GM10266 (cell line): ENCODE data around the gene COPS2.

ENCODE experiments used
- DNase-seq: peaks from one replicate; pipeline ENCODE4 v3.0.0; 2012; ENCODE audit errors: extremely low spot score
- TF ChIP-seq, protein P1 (sequence below): IDR thresholded peaks from 2 replicates; pipeline ENCODE4 v1.5.1; 2012; ENCODE audit warnings: mild to moderate bottlenecking, low read depth; ENCODE audit not compliant: control insufficient read depth, insufficient read depth; ENCODE audit errors: missing control alignments

COPS2 gene

DNA sequence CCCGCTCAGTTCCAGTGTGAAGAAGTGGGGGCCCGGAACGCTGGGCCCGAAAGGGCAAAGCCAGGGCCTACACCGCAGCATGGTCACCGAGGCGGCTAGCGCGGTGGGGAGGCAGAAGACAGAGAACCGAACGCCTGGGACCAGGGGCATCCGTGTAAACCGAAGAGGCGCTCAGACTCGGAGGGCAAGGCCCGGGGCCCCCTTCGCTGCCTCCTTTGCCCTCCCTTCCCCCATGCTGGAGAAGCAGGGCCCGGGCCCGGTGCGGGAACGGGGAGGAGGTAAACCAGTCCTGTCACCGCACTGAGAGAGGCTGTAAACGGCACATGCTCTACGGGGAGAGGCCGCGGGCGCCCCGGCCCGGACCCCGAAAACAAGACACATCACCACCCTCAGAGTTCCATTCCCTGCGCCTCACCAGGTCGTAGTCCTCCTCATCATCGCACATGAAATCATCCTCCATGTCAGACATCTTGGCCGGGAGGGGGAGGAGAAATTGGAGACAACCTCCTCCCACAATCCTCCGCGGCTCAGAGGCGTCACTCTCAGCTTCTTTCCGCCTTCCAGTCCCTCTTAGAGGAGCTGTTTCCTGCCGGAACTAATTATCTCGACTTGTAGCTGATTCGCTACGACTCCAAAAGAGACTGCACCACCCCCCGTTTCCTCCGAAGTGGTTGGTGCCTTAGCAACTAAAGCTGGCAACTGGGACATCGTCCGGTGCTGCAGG lies at the start of gene COPS2:
COPS2 (minus strand) TSS at position 490 of the 724 bp plus-strand sequence; CDS start at position 469, 21 bp downstream.
- TF ChIP-seq, protein P1, sequence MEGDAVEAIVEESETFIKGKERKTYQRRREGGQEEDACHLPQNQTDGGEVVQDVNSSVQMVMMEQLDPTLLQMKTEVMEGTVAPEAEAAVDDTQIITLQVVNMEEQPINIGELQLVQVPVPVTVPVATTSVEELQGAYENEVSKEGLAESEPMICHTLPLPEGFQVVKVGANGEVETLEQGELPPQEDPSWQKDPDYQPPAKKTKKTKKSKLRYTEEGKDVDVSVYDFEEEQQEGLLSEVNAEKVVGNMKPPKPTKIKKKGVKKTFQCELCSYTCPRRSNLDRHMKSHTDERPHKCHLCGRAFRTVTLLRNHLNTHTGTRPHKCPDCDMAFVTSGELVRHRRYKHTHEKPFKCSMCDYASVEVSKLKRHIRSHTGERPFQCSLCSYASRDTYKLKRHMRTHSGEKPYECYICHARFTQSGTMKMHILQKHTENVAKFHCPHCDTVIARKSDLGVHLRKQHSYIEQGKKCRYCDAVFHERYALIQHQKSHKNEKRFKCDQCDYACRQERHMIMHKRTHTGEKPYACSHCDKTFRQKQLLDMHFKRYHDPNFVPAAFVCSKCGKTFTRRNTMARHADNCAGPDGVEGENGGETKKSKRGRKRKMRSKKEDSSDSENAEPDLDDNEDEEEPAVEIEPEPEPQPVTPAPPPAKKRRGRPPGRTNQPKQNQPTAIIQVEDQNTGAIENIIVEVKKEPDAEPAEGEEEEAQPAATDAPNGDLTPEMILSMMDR: no peak
- peak; percentile 76 for DNase-seq

DNA sequence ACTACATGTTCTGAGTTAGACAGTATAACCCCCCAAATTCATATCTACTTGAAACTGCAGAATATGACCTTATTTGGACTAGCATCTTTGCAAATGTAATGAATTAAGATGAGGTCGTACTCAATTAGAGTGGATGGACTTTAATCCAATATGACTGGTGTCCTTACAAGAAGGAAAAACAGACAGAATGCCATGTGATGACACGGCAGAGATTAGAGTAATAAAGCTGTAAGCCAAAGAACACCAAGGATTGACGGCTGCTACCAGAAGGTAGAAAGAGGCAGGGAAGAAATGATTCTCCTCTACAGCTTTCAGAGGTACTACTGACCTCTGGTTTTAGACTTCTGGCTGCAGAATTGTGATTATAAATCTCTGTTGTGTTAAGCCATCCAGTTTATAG lies 44.9 kb upstream of the COPS2 start:
- DNase-seq: no peak

DNA sequence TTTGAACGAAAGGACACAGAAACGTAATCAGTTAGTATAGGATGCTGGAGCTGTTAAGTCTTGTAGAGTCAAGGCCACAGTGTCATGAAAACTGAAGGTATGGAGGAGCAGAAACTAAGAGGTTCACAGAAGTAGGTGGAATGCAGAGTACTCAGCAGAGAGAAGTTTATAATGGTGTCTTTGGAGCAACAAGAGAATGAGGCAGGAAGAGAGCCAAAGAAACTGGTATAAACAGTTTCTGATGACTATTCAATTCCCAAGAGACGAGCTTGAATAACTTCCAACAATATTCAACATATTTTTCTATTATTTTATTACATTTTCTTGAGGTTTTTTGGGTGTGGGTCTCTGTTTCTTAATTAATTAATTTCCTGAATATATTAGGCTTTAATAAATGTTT lies 44.3 kb upstream of the COPS2 start:
- no peak for DNase-seq
- TF ChIP-seq, protein P1: no peak

More for the DNA sequence above, 44.9 kb upstream of the COPS2 start:
- TF ChIP-seq, protein P1: no peak

DNA sequence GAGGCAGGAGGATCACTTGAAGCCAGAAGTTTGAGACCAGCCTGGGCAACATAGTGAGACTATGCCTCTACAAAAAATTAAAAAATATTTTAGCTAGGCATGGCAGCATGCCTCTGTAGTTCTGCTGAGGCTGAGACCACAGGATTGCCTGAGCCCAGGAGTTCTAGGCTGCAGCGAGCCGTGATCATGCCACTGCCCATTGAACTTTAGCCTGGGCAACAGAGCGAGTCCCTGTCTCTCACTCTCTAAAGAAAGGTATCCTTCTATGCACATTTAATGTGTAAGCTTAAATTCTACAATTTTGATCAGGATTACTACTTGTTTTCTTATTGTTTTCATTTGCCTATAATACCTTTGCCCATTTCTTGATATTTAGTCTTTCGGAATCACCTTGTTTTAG lies 41.5 kb upstream of the COPS2 start:
- TF ChIP-seq, protein P1: no peak
- DNase-seq: no peak

DNA sequence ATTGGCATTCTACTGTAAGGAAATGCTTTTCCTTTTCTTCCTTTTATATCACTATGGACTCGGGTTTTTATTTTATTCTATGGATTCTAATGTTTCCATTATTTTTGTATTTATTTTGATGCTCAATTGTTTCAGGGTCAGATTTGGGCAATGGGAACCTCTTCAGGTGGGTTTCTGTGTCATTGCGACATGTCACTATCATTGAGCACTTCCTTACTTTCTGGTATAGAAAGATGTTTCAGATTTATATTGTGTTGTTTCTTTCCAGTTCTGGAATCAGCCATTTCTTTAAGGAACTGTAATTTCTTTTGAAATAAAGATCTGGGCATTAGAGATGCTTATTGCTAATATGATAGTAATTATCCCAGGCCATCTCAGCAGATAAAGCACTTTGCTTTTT lies 36.5 kb upstream of the COPS2 start:
- TF ChIP-seq, protein P1: no peak
- no peak for DNase-seq

DNA sequence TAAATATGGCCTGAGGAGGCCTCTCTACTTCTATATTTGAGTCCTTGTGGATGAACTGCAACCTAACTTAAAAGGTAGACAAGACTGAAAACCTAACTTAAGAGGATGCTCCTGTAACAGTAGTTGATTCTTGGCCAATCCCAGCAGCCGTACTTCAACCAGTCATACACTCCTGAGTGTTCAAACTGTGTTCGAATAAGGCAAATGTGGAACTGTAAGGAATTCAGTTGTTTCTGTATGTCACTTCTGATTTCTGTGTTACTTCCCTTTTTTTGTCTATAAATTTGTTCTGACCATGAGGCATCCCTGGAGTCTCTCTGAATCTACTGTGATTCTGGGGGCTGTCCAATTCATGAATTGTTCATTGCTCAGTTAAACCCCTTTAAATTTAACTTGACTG lies 35.2 kb upstream of the COPS2 start:
- TF ChIP-seq, protein P1: no peak

DNA sequence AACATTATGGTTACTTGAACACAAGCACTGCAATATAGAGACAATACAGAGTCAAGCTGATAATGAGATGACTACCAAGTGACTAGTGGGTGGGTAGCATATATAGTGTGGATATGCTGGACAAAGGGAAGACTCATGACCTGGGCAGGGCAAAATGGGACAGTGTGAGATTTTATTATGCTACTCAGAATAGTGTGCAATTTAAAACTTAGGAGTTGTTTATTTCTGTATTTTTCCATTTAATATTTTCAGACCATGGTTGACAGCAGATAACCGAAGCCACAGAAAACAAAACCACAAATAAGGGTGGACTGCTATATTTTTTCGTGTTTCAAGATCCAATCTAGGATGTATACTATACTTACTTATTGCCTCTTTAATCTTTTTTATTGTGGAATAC lies 34.2 kb upstream of the COPS2 start:
- no peak for DNase-seq
- TF ChIP-seq, protein P1: no peak

More for the DNA sequence above, 35.2 kb upstream of the COPS2 start:
- DNase-seq: no peak
